Breast epithelium (tissue), 3 donors: ENCODE results near the gene PLCG2.

Experiments used
- POLR2AphosphoS5 ChIP-seq, 3 donors: sonication (generic); formaldehyde crosslinking; IDR thresholded peaks; one replicate each; pipeline ENCODE4 v1.6.1; 2017; ENCODE audit warnings: antibody characterized with exemption in 3 of 3
- TF ChIP-seq, protein P1 (sequence below), 3 donors: fragments of 450-650 bp; IDR thresholded peaks; one replicate each; pipeline ENCODE4 v1.5.1; 2016 to 2017; ENCODE audit warnings: antibody characterized with exemption in 3 of 3, mild to moderate bottlenecking in 3 of 3, moderate library complexity in 3 of 3

DNA sequence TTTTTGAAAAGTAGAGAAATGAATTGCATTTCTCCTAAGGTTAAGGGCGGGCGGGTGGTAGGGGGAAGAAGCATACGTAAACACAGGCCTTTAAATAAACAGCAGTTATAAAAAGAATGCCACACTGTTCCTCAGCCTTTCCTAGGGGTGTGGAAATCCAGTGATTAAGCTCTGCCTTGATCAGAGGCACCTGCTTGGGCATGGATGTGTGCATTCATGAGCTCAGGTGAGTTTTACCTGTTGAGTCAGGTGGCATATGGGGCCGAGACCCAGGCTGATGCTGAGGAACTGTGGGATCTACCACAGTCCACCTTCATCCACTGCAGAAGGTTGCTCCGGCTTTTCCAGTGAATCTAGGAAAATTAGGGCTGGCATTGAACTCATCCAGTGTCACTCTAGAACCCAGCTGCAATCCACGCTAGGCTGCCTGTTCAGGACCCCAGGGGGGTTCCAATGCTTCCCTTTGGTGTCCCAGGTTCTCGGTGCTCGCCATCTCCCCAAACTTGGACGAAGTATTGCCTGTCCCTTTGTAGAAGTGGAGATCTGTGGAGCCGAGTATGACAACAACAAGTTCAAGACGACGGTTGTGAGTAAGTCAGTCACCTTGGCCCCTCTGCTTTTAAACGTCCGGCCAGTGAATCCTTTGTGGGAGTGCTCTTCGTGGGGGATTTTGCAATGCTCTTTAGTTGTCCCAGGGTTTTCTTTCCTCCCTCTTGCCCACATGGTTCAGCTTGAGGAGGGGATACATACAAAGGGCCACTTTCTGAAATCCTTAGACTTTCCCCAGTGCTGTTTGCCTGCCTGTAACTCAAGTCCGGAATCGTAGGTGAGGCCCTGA lies 159.5 kb downstream of the PLCG2 start:
- no peak for TF ChIP-seq POLR2AphosphoS5 (IDR thresholded peaks at IDR 0.05)
- TF ChIP-seq, protein P1, sequence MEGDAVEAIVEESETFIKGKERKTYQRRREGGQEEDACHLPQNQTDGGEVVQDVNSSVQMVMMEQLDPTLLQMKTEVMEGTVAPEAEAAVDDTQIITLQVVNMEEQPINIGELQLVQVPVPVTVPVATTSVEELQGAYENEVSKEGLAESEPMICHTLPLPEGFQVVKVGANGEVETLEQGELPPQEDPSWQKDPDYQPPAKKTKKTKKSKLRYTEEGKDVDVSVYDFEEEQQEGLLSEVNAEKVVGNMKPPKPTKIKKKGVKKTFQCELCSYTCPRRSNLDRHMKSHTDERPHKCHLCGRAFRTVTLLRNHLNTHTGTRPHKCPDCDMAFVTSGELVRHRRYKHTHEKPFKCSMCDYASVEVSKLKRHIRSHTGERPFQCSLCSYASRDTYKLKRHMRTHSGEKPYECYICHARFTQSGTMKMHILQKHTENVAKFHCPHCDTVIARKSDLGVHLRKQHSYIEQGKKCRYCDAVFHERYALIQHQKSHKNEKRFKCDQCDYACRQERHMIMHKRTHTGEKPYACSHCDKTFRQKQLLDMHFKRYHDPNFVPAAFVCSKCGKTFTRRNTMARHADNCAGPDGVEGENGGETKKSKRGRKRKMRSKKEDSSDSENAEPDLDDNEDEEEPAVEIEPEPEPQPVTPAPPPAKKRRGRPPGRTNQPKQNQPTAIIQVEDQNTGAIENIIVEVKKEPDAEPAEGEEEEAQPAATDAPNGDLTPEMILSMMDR (IDR thresholded peaks at IDR 0.05): no peak
